Motor neuron (in vitro differentiated cells): Measurements from ENCODE around the gene SPRED3. TPM values are rescaled to one million over a fixed set of nuclear protein-coding genes. Genes with fewer than 3 reads are reported as not detected.

Experiments
- ATAC-seq, 8 experiments: fragments of 200-7000 bp; cut with Tn5 transposase; replicated peaks in 6 of 8; 2 replicates each; pipeline ENCODE4 v1.8.0; 2021; ENCODE audit warnings: mild to moderate bottlenecking in 8 of 8, moderate library complexity in 8 of 8
- H3K27ac ChIP-seq, 2 donors: fragments of 250-450 bp; sonication (Bioruptor Pico); 2 replicates each; pipeline ENCODE4 v1.9.0; 2021; ENCODE audit warnings: antibody characterized with exemption in 2 of 2, mild to moderate bottlenecking in 2 of 2, moderate library complexity in 1 of 2
- H3K4me1 ChIP-seq, 2 donors: fragments of 250-450 bp; sonication (Bioruptor Pico); replicated peaks in 1 of 2; 2 replicates each; pipeline ENCODE4 v1.6.1; 2021; ENCODE audit warnings: antibody characterized with exemption in 2 of 2, mild to moderate bottlenecking in 2 of 2, moderate library complexity in 1 of 2
- H3K4me3 ChIP-seq, 5 donors: fragments of 250-450 bp; sonication (Bioruptor Pico); 2 replicates each; pipeline ENCODE4 v1.9.0; 2021; ENCODE audit warnings: antibody characterized with exemption in 5 of 5, mild to moderate bottlenecking in 5 of 5, moderate library complexity in 4 of 5
- WGBS, 10 experiments: fragments of 450-650 bp; shearing (Covaris generic); methylation state at CpG; one replicate each; pipeline ENCODE4 v1.0.0; 2022; 5-methylcytosine and 5-hydroxymethylcytosine counted together
- in situ Hi-C, 9 experiments: fragments of 400-800 bp; cut with MboI; loops; one replicate each; pipeline ENCODE4 v1.15.0; 2021; ENCODE audit warnings: low sequenced_read_pairs in 9 of 9, low pct_unique_long_range_greater_than_20kb in 2 of 9; ENCODE audit not compliant: unreplicated experiment in 9 of 9
- total RNA-seq, 8 experiments: library from RNA; unstranded; fragments of 300-600 nt; gene quantifications; 2 replicates each; pipeline versions ENCODE4 v1.2.3 to v1.2.4, GENCODE V29; 2022

Gene SPRED3
- total RNA-seq, 8 experiments from 2014 or later: 0.87 to 7.6 (median 3.8) TPM

DNA sequence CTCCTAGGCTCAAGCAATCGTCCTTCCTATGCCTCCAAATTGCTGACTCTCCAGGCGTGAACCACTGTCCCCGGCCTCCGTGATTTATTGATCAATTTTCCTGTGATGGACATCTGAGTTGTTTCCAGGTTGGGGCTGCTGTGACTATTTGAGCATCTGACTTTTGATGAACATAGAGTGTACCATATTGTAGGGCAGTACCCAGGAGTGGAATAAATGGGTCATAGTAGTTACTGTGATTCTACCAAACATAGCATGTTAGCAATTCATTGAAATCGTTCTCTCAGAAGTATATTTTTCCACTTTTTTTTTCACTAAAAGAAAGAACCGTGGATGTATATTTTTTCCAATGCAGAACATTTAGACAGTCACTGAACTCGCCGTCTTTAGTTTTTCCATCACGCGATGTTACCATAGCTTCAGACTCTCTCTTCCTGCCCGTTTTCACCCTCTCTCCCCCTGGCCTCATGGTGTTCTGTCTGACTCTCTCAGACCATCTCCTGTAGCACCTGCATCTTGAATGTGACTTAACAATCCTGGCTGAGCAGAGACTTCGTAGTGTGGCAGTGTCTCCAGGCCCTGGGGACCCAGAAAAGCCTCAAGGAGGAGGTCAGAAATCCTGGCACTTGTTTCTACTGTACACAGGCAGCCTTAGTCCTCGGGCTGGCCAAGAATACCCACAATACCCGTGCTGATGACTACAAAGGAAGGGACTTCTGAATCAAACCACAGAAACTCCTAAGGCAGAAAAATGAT lies 40.7 kb downstream of the SPRED3 start:
- in situ Hi-C loops: no loop called here
- Histone ChIP-seq H3K4me1 (peaks cover 10 to 14% of the 10 kb centered on the region in 2 donors), H3K27ac (no peak overlapping the region), H3K4me3 (no peak overlapping the region)
- 25 to 89% (median 59%) methylated on average over 2 to 12 of the region's 14 CpGs for WGBS, 10 experiments
- no peak for ATAC-seq

DNA sequence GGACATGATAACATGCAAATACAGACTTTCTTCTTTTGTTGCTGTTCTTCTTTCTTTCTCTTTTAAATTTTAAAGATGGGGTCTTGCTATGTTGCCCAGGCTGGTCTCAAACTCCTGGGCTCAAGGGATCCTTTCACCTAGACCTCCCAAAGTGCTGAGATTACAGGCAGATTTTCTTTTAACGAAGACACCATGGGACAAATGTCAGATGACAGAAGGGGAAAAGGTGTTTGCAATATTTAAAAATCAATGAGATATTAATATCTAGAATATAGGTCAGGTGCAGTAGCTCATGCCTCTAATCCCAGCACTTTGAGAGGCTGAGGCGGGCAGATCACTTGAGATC lies 41.3 kb downstream of the SPRED3 start:
- ATAC-seq: no peak
- Histone ChIP-seq H3K4me3 (no peak overlapping the region), H3K4me1 (peaks cover 16 to 17% of the 10 kb centered on the region in 2 donors), H3K27ac (no peak overlapping the region)
- WGBS, 10 experiments: 20 to 100% (median 79%) methylated on average over 1 to 2 of the region's 2 CpGs; no CpG with 5 or more reads in 2 of the 10 experiments
- in situ Hi-C loops: no loop called here

DNA sequence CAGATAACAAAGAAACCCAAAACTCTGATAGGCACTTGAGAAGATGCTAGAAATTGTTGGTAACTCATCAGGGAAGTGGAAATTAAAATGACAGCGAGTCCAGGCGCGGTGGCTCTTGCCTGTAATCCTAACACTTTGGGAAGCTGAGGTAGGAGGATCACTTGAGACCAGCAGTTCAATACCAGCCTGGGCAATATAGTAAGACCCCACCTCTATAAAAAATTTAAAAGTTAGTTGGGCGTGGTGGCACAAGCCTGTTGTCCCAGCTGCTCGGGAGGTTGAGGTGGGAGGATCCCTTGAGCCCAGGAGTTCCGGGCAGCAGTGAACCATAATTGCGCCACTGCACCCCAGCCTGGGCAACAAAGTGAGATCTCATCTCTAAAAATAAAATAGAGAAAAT lies 42.4 kb downstream of the SPRED3 start:
- no peak for ATAC-seq
- Histone ChIP-seq H3K4me1 (peaks cover 18 to 19% of the 10 kb centered on the region in 2 donors), H3K4me3 (no peak overlapping the region), H3K27ac (no peak overlapping the region)
- in situ Hi-C loops: no loop called here
- 47 to 100% (median 96%) methylated on average over 1 to 6 of the region's 7 CpGs for WGBS, 10 experiments

DNA sequence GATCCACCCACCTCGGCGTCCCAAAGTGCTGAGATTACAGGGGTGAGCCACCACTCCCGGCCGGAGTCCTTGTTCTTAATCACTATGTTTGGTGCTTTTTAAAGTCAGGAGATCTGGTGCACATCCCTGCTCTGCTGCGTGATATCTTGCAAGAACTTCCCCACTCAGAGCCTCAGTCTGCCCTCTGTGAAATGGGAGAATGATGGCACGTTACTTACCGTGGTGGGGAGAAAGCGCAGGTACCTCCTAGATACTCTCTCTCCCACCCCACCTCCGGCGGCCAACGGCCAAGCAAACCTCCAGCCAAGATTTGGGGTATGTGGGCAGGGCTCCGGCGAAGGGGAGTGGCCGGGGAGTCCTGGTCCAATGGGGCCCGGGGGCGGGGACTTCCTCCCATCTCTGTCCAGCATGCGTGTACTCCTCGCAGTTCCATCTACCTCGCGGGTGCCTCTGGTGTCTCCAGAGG lies 44.8 kb downstream of the SPRED3 start, which contains the start of gene RYR1:
TSS of gene RYR1 (plus strand) at position 424 of the 466 bp plus-strand sequence. CDS start 139 bp downstream, outside the sequence.
- peak; percentile 46 to 98 (median 60) for ATAC-seq
- Histone ChIP-seq H3K4me1 (peaks cover 14 to 16% of the 10 kb centered on the region in 2 donors), H3K27ac (peak within 1 kb of the TSS in 1 of 2 donors; percentile 59), H3K4me3 (peak within 1 kb of the TSS in 4 of 5 donors; percentile 3 to 31 (median 15))
- 11 to 53% (median 29%) methylated on average over 2 to 3 of the region's 20 CpGs; no CpG with 5 or more reads in 4 of the 10 experiments for WGBS, 10 experiments
- in situ Hi-C loops: no loop called here

DNA sequence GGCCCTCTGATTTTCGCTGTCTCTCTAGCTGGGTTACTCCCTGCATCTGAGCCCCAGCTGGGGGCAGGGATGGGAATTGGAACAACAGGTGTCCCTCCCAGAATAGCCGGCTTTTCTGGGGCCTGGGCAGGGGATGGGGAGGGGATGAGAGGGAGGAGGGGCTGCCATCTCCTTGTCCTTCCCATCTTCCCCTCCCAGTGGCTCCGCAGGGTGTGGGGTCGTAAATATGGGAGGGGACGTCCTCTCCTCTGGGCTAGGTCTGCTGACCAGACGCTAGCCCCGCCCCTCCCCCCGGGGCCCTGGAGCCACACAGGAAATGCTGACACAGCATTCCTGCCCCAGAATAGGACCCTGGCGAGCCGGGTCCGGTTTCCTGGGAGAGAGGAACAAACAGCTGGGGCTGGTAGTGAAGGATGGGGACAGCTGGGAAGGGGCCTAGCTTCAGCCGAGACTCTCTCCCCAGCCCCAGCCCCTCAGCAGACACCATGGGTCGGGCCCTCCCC lies 46.1 kb downstream of the SPRED3 start:
- in situ Hi-C loops: no loop called here
- Histone ChIP-seq H3K27ac (peak overlapping the region in 1 of 2 donors; percentile 59), H3K4me1 (peaks cover 14 to 16% of the 10 kb centered on the region in 2 donors), H3K4me3 (peak overlapping the region in 3 of 5 donors; percentile 11 to 31 (median 19))
- peak; percentile 21 to 92 (median 87) for ATAC-seq
- WGBS, 10 experiments: 0 to 20% (median 0%) methylated on average over 1 to 6 of the region's 13 CpGs; no CpG with 5 or more reads in 5 of the 10 experiments

DNA sequence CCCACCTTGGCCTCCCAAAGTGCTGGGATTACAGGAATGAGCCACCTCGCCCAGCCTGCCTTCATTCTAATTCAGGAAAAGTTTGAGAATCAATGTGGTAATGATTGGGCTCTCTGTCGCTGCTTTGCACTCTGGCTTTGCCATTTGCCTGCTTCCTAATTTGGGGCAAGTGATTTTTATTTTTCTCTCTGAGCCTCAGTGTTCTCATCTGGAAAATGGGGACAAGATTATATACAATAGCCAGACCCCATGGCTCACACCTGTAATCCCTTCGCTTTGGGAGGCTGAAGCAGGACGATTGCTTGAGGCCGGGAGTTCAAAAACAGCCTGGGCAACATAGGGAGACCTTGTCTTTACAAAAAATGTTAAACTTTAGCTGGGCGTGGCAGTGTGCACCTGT lies 48.8 kb downstream of the SPRED3 start:
- in situ Hi-C loops: no loop called here
- WGBS, 10 experiments: 17 to 100% (median 86%) methylated on average over 1 to 5 of the region's 6 CpGs; no CpG with 5 or more reads in 2 of the 10 experiments
- Histone ChIP-seq H3K27ac (no peak overlapping the region), H3K4me1 (peaks cover 16 to 18% of the 10 kb centered on the region in 2 donors), H3K4me3 (no peak overlapping the region)
- ATAC-seq: no peak

DNA sequence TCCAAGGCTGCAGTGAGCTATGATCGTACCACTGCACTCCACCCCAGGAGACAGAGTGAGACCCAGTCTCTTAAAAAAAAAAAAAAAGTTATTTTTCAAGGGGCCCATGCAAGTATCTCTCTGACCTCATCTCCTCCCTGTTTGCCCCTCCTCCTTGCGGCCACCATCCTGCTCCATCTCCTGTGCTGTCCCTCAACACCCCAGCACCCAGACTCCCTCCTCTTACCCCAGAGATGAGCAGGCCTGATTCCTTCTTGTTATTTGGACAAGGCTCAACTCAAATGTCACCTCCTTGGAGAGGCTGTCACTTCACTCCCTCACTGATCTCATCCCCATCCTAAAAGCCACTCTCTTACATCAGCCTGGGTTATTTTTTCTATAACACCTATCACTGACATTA lies 49.4 kb downstream of the SPRED3 start:
- 50 to 80% (median 80%) methylated on average over 1 to 2 of the region's 2 CpGs; no CpG with 5 or more reads in 7 of the 10 experiments for WGBS, 10 experiments
- no peak for ATAC-seq
- no peak overlapping the region for H3K4me3 ChIP-seq
- in situ Hi-C loops: no loop called here
- H3K27ac ChIP-seq: no peak overlapping the region
- peaks cover 16 to 18% of the 10 kb centered on the region in 2 donors for H3K4me1 ChIP-seq

DNA sequence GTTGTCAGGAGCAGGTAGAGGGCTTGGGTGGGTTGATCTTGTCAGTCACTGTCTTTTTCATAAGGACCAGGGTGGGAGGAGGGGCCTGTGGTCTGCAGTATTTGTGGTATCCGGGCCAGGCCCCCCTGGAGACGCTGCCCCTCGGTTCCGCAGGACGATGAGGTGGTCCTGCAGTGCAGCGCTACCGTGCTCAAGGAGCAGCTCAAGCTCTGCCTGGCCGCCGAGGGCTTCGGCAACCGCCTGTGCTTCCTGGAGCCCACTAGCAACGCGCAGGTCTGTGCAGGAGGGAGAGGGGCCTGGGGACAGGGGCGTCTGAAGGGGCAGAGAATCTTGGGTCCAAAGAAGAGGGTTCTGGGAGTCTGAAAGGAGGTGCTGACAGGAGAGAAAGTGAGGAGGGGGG lies 52.1 kb downstream of the SPRED3 start:
- H3K4me3 ChIP-seq: no peak overlapping the region
- in situ Hi-C loops: no loop called here
- no peak for ATAC-seq
- 85% methylated on average over 11 of the region's 14 CpGs; no CpG with 5 or more reads in 9 of the 10 experiments for WGBS, 10 experiments
- peaks cover 0 to 4% of the 10 kb centered on the region in 2 donors for H3K4me1 ChIP-seq
- no peak overlapping the region for H3K27ac ChIP-seq

DNA sequence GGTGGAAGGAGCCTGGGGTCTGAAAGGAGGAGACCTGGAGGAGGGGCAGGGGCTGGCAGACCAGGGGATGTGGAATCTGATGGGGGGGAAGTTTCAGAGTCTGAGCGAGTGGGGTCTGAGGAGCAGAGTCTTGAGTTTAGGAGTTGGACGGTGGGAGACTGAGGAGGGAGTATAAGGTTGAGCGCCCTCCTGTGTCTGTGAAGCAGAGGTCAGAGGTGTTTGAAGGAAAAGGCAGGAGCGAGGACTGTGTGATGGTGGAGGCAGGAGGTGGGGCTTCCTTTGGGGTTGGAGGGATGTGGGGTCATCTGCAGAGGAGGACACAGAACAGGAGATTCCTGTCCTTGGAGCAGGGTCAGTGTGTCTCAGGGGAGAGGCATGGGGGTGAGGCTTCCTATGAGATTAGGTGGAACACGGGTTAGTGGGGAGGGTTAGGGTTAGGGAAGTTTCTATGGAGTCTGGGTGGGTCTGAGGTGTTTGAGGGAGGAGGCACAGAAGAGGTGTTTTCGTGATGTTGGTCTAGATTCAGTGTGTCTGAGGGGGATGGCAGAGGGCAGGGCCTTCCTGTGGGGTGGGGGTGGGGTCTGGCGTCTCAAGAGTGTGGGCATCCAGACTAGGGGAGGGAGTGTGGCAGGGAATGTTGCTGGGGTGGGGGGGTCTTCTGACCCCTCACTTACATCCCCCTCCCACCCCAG lies 53.3 kb downstream of the SPRED3 start:
- H3K27ac ChIP-seq: no peak overlapping the region
- WGBS, 10 experiments: no CpG with 5 or more reads among the region's 7 CpGs
- peak in 4 of 8 experiments; percentile 20 to 72 (median 28) for ATAC-seq

DNA sequence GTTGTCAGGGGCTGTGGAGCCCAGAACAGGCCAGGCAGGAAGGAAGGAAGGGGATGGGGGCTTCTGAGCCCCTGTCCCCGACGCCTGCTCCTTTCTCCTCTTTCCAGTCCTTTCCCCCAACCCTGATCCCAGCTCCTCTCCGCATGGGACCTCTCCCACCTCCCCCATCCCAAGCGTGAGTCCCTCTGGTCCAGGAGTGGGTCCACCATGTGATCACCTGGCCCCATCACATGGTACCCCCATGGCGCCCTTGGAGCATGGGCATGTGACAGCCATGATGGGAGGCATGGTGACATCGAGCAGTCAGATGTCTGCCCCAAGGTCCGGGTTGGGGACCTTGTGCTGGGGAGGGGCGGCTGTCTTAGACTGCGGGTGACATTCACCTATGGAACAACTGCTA lies 54.2 kb downstream of the SPRED3 start:
- WGBS, 10 experiments: 60 to 80% (median 60%) methylated on average over 1 to 3 of the region's 9 CpGs; no CpG with 5 or more reads in 7 of the 10 experiments
- Histone ChIP-seq H3K27ac (no peak overlapping the region), H3K4me3 (no peak overlapping the region), H3K4me1 (peaks cover 0 to 4% of the 10 kb centered on the region in 2 donors)
- in situ Hi-C loops: no loop called here
- ATAC-seq: no peak

More for the DNA sequence above, 53.3 kb downstream of the SPRED3 start:
- H3K4me1 ChIP-seq: peaks cover 0 to 4% of the 10 kb centered on the region in 2 donors
- H3K4me3 ChIP-seq: no peak overlapping the region
- in situ Hi-C loops: no loop called here

DNA sequence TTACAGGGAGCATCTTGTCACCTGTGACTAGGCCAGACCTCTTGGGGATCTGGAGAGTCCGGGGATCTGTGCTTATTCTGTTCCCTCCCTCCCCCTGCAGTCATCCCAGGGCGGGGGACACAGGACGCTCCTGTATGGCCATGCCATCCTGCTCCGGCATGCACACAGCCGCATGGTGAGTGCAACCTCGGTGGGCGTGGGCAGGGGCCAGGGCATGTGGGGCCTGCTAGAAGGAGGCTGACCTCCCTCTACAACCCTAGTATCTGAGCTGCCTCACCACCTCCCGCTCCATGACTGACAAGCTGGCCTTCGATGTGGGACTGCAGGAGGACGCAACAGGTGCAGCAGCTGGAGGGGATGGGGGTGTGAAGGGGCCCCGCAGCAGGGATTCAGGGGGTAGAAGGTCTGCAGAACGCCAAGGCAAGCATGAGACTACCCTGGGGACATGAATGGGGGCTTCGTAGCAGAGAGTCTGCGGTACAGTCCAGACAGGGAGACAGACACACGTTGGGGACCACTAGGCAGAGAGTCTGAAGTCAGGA lies 55.0 kb downstream of the SPRED3 start:
- 47 to 90% (median 70%) methylated on average over 1 to 4 of the region's 15 CpGs; no CpG with 5 or more reads in 6 of the 10 experiments for WGBS, 10 experiments
- no peak overlapping the region for H3K27ac ChIP-seq
- no peak for ATAC-seq
- H3K4me1 ChIP-seq: peaks cover 0 to 4% of the 10 kb centered on the region in 2 donors
- H3K4me3 ChIP-seq: no peak overlapping the region
- in situ Hi-C loops: no loop called here

DNA sequence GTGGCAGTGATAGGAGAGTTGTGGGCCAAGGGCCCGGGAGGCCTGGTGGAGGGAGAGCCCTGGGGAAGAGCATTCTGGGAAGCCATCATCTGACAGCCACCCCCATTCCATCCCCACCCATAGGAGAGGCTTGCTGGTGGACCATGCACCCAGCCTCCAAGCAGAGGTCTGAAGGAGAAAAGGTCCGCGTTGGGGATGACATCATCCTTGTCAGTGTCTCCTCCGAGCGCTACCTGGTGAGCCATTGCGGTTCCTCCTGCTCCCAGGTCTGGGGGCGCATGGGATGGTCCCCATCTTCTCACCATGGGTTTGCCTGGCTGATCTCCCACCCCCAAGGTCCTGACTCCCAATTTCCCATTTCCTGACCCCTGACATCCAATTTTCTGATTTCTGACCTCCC lies 55.5 kb downstream of the SPRED3 start:
- no peak for ATAC-seq
- Histone ChIP-seq H3K4me3 (no peak overlapping the region), H3K27ac (no peak overlapping the region), H3K4me1 (peaks cover 0 to 4% of the 10 kb centered on the region in 2 donors)
- WGBS, 10 experiments: 80 to 90% methylated on average over 1 to 4 of the region's 7 CpGs; no CpG with 5 or more reads in 8 of the 10 experiments
- in situ Hi-C loops: no loop called here

DNA sequence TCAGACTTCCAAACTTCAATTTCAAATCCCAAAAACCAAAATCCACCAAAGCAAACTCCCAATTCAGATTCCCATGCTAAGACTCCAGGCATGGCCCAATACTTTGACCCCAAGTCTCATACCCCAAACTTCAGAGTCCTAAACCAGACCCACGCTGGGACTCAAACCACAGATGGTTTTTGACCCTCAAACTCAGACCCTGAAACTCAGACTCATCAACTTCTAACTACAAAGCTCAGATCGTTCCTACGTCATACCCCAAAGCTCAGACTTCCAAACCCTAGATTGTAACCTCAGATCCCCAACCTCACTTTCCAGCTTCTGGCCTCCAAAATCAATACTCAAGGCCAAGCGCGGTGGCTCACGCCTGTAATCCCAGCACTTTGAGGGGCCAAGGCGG lies 56.9 kb downstream of the SPRED3 start:
- ATAC-seq: no peak
- Histone ChIP-seq H3K4me1 (peaks cover 0 to 4% of the 10 kb centered on the region in 2 donors), H3K27ac (no peak overlapping the region), H3K4me3 (no peak overlapping the region)
- in situ Hi-C loops: no loop called here
- 8 to 95% (median 60%) methylated on average over 1 to 7 of the region's 7 CpGs; no CpG with 5 or more reads in 4 of the 10 experiments for WGBS, 10 experiments
